NCI-H2171 treated with DMSO at 0.1 percent for 48 hours (cell line): Measurements from ENCODE around the gene FNDC10.
A peak's percentile ranks its signal among the peaks of the same experiment; 100 is the strongest.
"Not testable (repeated sequence)": the region's sequence is repeated elsewhere in the genome, so short reads cannot be mapped to it uniquely, and the experiment has no call there.

Experiments used
- DNase-seq: peaks from one replicate; lab custom pipeline; 2025; lab: John Stamatoyannopoulos, UW

The FNDC10 gene

GRCh38 chr1:1599030-1599934 is 653 bp downstream of the FNDC10 start:
- DNase-seq, result no peak

GRCh38 chr1:1598720-1599029 is 1.3 kb downstream of the FNDC10 start:
- no peak for DNase-seq

- DNase-seq, result no peak
Observed at GRCh38 chr1:1598051-1598719, 1.8 kb downstream of the FNDC10 start.

GRCh38 chr1:1597275-1597930 is 2.5 kb downstream of the FNDC10 start:
- peak; percentile 34 for DNase-seq

GRCh38 chr1:1596493-1597274 is 3.3 kb downstream of the FNDC10 start:
- no peak for DNase-seq

- DNase-seq, result not testable (repeated sequence)
Observed at GRCh38 chr1:1595341-1595740, 4.6 kb downstream of the FNDC10 start.

- DNase-seq, result peak; percentile 26
Observed at GRCh38 chr1:1594602-1595260, 5.2 kb downstream of the FNDC10 start.

- DNase-seq, result no peak
Observed at GRCh38 chr1:1593834-1594601, 5.9 kb downstream of the FNDC10 start.

GRCh38 chr1:1591452-1591851 is 8.5 kb downstream of the FNDC10 start:
- DNase-seq, result no peak

- DNase-seq, result no peak
Observed at GRCh38 chr1:1583347-1584010, 16.5 kb downstream of the FNDC10 start.

- no peak for DNase-seq
Observed at GRCh38 chr1:1582585-1583346, 17.2 kb downstream of the FNDC10 start.

GRCh38 chr1:1578371-1578940 is 21.5 kb downstream of the FNDC10 start:
- DNase-seq, result no peak

GRCh38 chr1:1577367-1578011 is 22.4 kb downstream of the FNDC10 start:
- peak; percentile 23 for DNase-seq

GRCh38 chr1:1574721-1575537 is 25.0 kb downstream of the FNDC10 start, which contains the start of gene SSU72:
Gene SSU72 (minus strand): TSS chr1:1574863. CDS start chr1:1574557, 306 bp downstream.
- peak; percentile 82 for DNase-seq

- DNase-seq, result peak; percentile 72
Observed at GRCh38 chr1:1573843-1574720, 25.9 kb downstream of the FNDC10 start.

GRCh38 chr1:1569341-1569740 is 30.6 kb downstream of the FNDC10 start:
- DNase-seq, result no peak

- peak; percentile 2 for DNase-seq
Observed at GRCh38 chr1:1567891-1568291, 32.0 kb downstream of the FNDC10 start.
